NCI-H2196 treated with DMSO at 0.1 percent for 48 hours (cell line): Measurements from ENCODE around the gene MADD.
"Not testable (repeated sequence)": the region's sequence is repeated elsewhere in the genome, so short reads cannot be mapped to it uniquely, and the experiment has no call there.

Source experiments
- DNase-seq: peaks from one replicate; lab custom pipeline; 2025; ENCODE audit not compliant: unreplicated experiment; lab: John Stamatoyannopoulos, UW

Gene MADD

GRCh38 chr11:47317064-47317828 lies 47.3 kb downstream of the MADD start:
- DNase-seq = no peak

GRCh38 chr11:47318166-47318565 lies 48.2 kb downstream of the MADD start:
- no peak for DNase-seq

DNA sequence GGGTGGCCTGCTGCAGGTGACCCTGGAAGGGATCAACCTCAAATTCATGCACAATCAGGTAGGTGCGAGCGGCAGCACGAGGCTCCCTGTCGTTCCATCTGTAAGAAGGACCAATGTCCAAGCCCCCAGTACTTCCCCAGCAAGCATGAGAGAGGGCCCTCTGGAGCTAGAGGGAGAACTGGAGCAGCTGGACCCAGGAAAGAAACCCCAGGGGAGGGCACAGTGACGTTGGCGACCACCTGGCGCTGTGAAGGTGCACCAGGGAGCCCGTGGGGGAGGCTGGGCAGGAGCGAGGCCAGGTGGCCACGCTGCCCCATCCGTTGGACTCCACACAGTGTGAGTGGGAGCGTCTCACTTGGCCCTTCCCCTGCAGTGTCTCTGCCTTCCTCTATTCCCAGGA lies 54.6 kb downstream of the MADD start:
- no peak for DNase-seq

DNA sequence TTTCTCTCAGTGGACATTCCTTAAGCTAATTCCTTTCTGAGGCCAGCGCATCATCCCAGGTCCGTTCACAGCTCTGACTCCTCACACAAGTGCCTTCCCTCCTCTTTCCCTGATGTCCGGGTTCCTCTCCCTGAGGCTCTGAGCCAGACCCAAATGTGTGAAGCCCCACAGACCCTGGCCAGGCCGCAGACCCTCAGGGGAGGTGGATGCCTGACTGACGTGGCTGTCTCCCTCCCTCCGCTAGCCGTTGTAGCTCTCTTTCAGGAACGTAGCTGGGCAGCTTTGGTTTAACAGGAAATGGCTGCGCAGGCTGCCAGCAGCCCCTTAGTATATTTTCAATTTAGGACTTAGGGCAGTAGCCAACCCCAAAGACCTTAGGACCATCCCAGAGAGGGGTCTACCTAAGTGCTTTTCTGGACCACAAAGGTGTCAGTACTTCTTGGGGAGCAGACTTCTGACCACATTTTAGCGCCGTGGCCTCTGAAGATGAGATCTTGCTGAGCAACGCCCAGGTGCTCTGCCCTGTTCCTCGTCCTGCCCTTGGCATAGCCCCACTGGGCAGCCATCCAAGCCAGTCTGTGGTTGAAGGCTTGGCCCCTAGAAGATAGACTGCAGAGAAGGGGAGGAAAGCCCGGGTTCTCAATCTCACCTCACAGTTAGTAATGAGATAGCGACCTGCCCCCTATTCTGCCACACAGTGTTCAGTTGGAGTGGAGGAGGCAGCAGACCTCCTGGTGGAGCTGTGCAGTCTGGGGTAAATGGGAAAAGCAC lies 55.5 kb downstream of the MADD start:
- peak; percentile 48 for DNase-seq

DNA sequence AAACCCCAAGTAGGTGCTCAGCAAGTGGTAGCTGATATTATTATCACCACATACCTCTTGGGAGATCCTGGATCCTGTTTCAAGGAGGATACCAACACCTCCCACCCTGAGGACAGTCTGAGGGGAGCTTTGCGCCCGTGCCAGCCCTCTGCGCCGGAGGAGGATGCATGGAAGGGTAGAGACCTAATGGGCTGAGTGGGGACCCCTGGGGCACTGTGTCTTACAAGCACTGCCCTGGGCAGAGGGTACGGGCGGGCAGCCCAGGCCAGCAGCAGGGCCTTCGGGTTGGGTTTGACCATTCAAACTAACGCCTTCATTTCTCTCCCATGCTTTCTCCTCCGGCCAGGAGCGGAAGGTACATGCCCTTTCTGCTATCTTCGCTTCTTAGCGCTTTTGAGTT lies 56.3 kb downstream of the MADD start:
- DNase-seq = no peak

- no peak for DNase-seq
These were observed 57.1 kb downstream of the MADD start for GRCh38 chr11:47327025-47327424.

- no peak for DNase-seq
These were observed 58.0 kb downstream of the MADD start for GRCh38 chr11:47327949-47328348.

- DNase-seq = no peak
These were observed 58.8 kb downstream of the MADD start for GRCh38 chr11:47328449-47329390.

GRCh38 chr11:47329431-47329986 lies 59.6 kb downstream of the MADD start:
- DNase-seq = no peak

GRCh38 chr11:47329987-47330931 lies 60.3 kb downstream of the MADD start:
- DNase-seq = no peak

- DNase-seq = no peak
These were observed 61.7 kb downstream of the MADD start for GRCh38 chr11:47331454-47332302.

- no peak for DNase-seq
These were observed 62.4 kb downstream of the MADD start for GRCh38 chr11:47332303-47332711.

DNA sequence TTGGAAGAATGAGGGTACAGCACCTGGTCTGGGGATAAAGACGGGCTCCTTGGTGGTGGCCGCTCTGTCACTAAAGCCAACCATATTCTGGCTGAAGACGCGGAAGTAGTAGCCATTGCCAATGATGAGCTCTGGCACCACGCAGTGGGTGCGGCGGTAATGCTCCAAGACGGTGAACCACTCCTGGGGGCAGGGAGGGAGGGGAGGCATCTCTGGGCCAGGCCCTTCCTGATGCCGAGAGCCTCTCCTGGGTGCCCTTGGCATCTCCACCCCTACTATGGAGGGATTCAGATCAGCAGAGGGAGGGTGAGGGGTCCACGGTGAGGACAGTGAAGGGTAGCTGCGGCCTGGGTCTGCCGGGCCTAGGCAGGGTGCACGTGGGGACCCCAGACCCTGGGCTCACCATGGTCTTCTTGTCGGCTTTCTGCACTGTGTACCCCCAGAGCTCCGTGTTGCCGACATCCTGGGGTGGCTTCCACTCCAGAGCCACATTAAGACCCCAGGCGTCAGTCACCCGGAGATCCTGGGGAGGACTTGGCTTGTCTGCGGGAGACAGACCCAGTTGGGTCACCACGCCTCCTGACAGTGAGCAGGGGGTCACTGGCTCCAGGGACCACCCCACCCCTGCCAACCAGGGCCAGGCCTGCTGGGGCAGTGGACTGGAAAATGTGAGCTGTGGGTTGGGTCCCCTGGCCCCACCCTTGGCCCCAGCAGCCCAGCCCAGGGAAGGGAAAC lies 63.0 kb downstream of the MADD start:
- DNase-seq = no peak

- no peak for DNase-seq
These were observed 63.6 kb downstream of the MADD start for GRCh38 chr11:47333526-47333845.

GRCh38 chr11:47333886-47334443 lies 64.0 kb downstream of the MADD start:
- no peak for DNase-seq

DNA sequence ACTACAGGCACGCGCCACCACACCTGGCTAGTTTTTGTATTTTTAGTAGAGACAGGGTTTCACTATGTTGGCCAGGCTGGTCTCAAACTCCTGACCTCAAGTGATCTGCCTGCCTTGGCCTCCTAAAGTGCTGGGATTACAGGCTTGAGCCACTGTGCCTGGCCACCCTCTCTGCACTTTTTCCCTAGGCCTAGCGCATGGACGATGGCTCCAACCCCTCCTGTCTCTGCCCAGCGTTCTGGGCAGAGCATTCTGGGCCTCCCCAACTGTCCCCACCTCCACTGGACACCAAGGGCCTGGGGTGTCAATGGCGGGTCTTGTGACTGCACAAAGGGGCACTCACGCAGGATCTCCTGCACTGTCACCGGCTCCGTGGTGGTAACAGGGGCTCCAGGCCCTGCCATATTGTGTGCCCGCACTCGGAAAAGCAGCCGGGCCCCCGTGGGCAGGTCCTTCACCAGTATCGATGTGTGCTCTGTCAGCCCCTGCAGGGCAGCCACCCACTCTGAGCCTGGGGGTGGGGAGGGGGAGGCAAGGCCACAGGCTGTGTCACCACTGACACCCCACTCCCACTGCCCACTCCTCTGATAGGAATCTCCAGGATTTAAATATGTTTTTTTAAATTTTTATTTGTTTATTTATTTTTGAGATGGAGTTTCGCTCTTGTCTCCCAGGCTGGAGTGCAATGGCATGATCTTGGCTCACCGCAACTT lies 64.9 kb downstream of the MADD start:
- DNase-seq = not testable (repeated sequence)

DNA sequence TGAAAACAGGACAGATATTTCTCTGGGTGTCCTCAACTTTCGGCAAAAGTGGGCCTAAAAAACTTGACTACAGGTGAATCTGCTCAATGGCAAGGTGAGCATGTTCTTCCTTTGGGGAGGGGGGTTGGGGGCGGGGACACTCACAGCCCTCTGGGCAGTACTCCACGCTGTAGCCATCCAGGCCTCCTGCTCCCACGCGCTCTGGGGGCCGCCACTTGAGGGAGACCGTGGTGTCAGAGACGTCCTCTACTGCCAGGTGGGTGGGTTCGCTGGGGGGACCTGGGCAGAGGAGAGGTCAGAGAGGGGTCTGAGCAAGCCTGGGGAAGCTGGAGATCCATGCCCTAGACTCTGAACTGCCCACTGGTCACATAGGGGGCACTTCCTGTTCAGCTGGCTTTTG lies 65.8 kb downstream of the MADD start:
- DNase-seq = no peak

DNA sequence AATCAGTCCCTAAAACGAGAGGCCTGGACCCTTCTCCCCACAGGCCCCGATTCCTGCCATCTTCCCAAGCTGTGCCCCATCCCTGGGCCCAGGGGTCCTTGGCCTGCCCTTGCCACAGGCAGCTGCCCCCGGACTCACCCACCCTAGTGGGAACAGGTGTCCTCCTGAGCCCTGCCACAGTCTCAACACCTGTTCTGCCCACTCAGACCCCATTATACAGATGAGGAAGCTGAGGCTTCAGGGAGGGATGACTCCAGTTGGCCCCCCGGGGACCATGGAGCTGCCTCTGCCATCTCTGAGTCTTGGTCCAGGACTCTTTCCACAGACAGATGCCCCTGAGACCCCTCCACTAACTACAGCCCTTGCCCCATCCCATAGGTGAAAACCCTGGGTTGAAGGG lies 66.7 kb downstream of the MADD start:
- no peak for DNase-seq
